ENCODE measurements around the gene CMC2.

Gene CMC2

GRCh38 chr16:81041696-81042095 lies 35.0 kb upstream of the CMC2 start:
- Histone ChIP-seq H3K9me3 (replicated peaks; ENCODE audit: insufficient read depth, low read length) (no peaks in the 10 kb centered on the region), H2AFZ (ENCODE audit: low read length) (no peak overlapping the region), H3K9me2 (replicated peaks; ENCODE audit: insufficient read depth, low read length) (no peaks in the 10 kb centered on the region), H3K9ac (ENCODE audit: low read length) (no peak overlapping the region), H3K4me3 (ENCODE audit: low read length) (no peak overlapping the region), H3K27me3 (replicated peaks; ENCODE audit: insufficient read depth, low read length) (no peaks in the 10 kb centered on the region), H4K20me1 (ENCODE audit: insufficient read depth, low read length) (no peaks in the 10 kb centered on the region), H3K36me3 (replicated peaks; ENCODE audit: insufficient read depth, low read length) (no peaks in the 10 kb centered on the region), H3K4me1 (ENCODE audit: low read length) (no peaks in the 10 kb centered on the region), H3K79me2 (ENCODE audit: low read length) (peaks cover 11% of the 10 kb centered on the region), H3K4me2 (ENCODE audit: low read depth, low read length) (no peak overlapping the region), H3F3A (ENCODE audit: insufficient read depth, low read length) (no peaks in the 10 kb centered on the region), H3K27ac (ENCODE audit: low read length) (no peak overlapping the region)
- TF ChIP-seq EZH2phosphoT487 (IDR thresholded peaks at IDR 0.05; ENCODE audit: low read length): no peak
- no peak for DNase-seq

GRCh38 chr16:81040842-81041241 lies 34.2 kb upstream of the CMC2 start:
- peaks cover 15% of the 10 kb centered on the region for H3K79me2 ChIP-seq (ENCODE audit: low read length)
- no peak for DNase-seq
- no peak overlapping the region for H3K4me2 ChIP-seq (ENCODE audit: low read depth, low read length)
- H4K20me1 ChIP-seq (ENCODE audit: insufficient read depth, low read length): no peaks in the 10 kb centered on the region
- no peaks in the 10 kb centered on the region for H3K4me1 ChIP-seq (ENCODE audit: low read length)
- H3K27ac ChIP-seq (ENCODE audit: low read length): no peak overlapping the region
- no peak overlapping the region for H2AFZ ChIP-seq (ENCODE audit: low read length)
- H3F3A ChIP-seq (ENCODE audit: insufficient read depth, low read length): no peaks in the 10 kb centered on the region
- no peak for TF ChIP-seq CTCF (IDR thresholded peaks at IDR 0.05; ENCODE audit: low read length)
- no peak for TF ChIP-seq EZH2 (optimal IDR thresholded peaks at IDR 0.05; ENCODE audit: low read depth, low read length)
- no peak for TF ChIP-seq EZH2phosphoT487 (IDR thresholded peaks at IDR 0.05; ENCODE audit: low read length)
- H3K9me3 ChIP-seq (replicated peaks; ENCODE audit: insufficient read depth, low read length): no peaks in the 10 kb centered on the region
- no peak overlapping the region for H3K4me3 ChIP-seq (ENCODE audit: low read length)
- H3K9ac ChIP-seq (ENCODE audit: low read length): no peak overlapping the region
- no peaks in the 10 kb centered on the region for H3K27me3 ChIP-seq (replicated peaks; ENCODE audit: insufficient read depth, low read length)
- no peaks in the 10 kb centered on the region for H3K9me2 ChIP-seq (replicated peaks; ENCODE audit: insufficient read depth, low read length)
- H3K36me3 ChIP-seq (replicated peaks; ENCODE audit: insufficient read depth, low read length): no peaks in the 10 kb centered on the region

GRCh38 chr16:81040131-81040530 lies 33.4 kb upstream of the CMC2 start:
- H3K4me2 ChIP-seq (ENCODE audit: low read depth, low read length): no peak overlapping the region

More at GRCh38 chr16:81040131-81040530, 33.4 kb upstream of the CMC2 start:
- no peak for TF ChIP-seq EZH2phosphoT487 (IDR thresholded peaks at IDR 0.05; ENCODE audit: low read length)
- TF ChIP-seq EZH2 (optimal IDR thresholded peaks at IDR 0.05; ENCODE audit: low read depth, low read length): no peak
- TF ChIP-seq CTCF (IDR thresholded peaks at IDR 0.05; ENCODE audit: low read length): no peak
- H3K27me3 ChIP-seq (replicated peaks; ENCODE audit: insufficient read depth, low read length): no peaks in the 10 kb centered on the region
- no peaks in the 10 kb centered on the region for H3K4me1 ChIP-seq (ENCODE audit: low read length)
- no peak overlapping the region for H2AFZ ChIP-seq (ENCODE audit: low read length)
- H3F3A ChIP-seq (ENCODE audit: insufficient read depth, low read length): no peaks in the 10 kb centered on the region
- peaks cover 15% of the 10 kb centered on the region for H3K79me2 ChIP-seq (ENCODE audit: low read length)
- no peak overlapping the region for H3K9ac ChIP-seq (ENCODE audit: low read length)
- no peak overlapping the region for H3K27ac ChIP-seq (ENCODE audit: low read length)
- H3K4me3 ChIP-seq (ENCODE audit: low read length): no peak overlapping the region
- no peaks in the 10 kb centered on the region for H3K9me3 ChIP-seq (replicated peaks; ENCODE audit: insufficient read depth, low read length)
- DNase-seq: no peak
- H3K36me3 ChIP-seq (replicated peaks; ENCODE audit: insufficient read depth, low read length): no peaks in the 10 kb centered on the region
- H3K9me2 ChIP-seq (replicated peaks; ENCODE audit: insufficient read depth, low read length): no peaks in the 10 kb centered on the region
- no peaks in the 10 kb centered on the region for H4K20me1 ChIP-seq (ENCODE audit: insufficient read depth, low read length)
